Smooth muscle cell (in vitro differentiated cells): ENCODE measurements around the gene TTC5. TPM values are rescaled to one million over a fixed set of nuclear protein-coding genes. Genes with fewer than 3 reads are reported as not detected.

Experiments used
- DNase-seq: peaks from one replicate; lab custom pipeline; 2025; ENCODE audit not compliant: unreplicated experiment; lab: John Stamatoyannopoulos, UW
- H2AFZ ChIP-seq: fragments of 200-600 bp; sonication (generic); 2 replicates; pipeline ENCODE4 v1.6.0; 2016; ENCODE audit warnings: antibody characterized with exemption, low read depth, mild to moderate bottlenecking
- H3F3A ChIP-seq: fragments of 200-600 bp; sonication (generic); 2 replicates; pipeline ENCODE4 v1.6.0; 2017; ENCODE audit warnings: antibody characterized with exemption, low read depth
- H3K27ac ChIP-seq: fragments of 200-600 bp; sonication (generic); 2 replicates; pipeline ENCODE4 v1.5.1; 2016; ENCODE audit warnings: low read depth, mild to moderate bottlenecking
- H3K27me3 ChIP-seq: fragments of 200-600 bp; sonication (generic); 2 replicates; pipeline ENCODE4 v1.6.1; 2016; ENCODE audit warnings: low read depth, mild to moderate bottlenecking
- H3K36me3 ChIP-seq: fragments of 200-600 bp; sonication (generic); 2 replicates; pipeline ENCODE4 v1.5.1; 2016; ENCODE audit warnings: low read depth
- H3K4me1 ChIP-seq: fragments of 200-600 bp; sonication (generic); 2 replicates; pipeline ENCODE4 v1.5.1; 2016; ENCODE audit warnings: low read depth
- H3K4me2 ChIP-seq: fragments of 200-600 bp; sonication (generic); 2 replicates; pipeline ENCODE4 v1.6.0; 2016; ENCODE audit warnings: mild to moderate bottlenecking
- H3K4me3 ChIP-seq: fragments of 200-600 bp; sonication (generic); 2 replicates; pipeline ENCODE4 v1.5.1; 2016; ENCODE audit warnings: mild to moderate bottlenecking
- H3K79me2 ChIP-seq: fragments of 200-600 bp; sonication (generic); 2 replicates; pipeline ENCODE4 v1.6.0; 2016; ENCODE audit warnings: low read depth, mild to moderate bottlenecking
- H3K9ac ChIP-seq: fragments of 200-600 bp; sonication (generic); 2 replicates; pipeline ENCODE4 v1.6.0; 2016; ENCODE audit warnings: low read depth
- H3K9me3 ChIP-seq: fragments of 200-600 bp; sonication (generic); replicated peaks from 2 replicates; pipeline ENCODE4 v1.5.1; 2016; ENCODE audit warnings: low read depth
- H4K20me1 ChIP-seq: fragments of 200-600 bp; sonication (generic); 2 replicates; pipeline ENCODE4 v1.6.0; 2016; ENCODE audit warnings: low read depth
- WGBS: methylation state at CpG from one replicate; pipeline ENCODE4 v1.1.7; 2016; ENCODE audit warnings: low lambda C conversion rate; 5-methylcytosine and 5-hydroxymethylcytosine counted together
- polyA plus RNA-seq: library from polyadenylated mRNA; unstranded; fragments of >200 nt; fragmentation: Nextera tagmentation; extraction: Ambion mirVana; gene quantifications from 2 replicates; pipeline ENCODE4 v1.2.1, GENCODE V29; 2016
- total RNA-seq: library from RNA; depleted of rRNA; stranded (reverse); fragments of >200 nt; gene quantifications from 2 replicates; pipeline ENCODE4 v1.2.3, GENCODE V29; 2014
- TF ChIP-seq, protein P1 (sequence below): fragments of 200-600 bp; sonication (generic); IDR thresholded peaks from 2 replicates; pipeline ENCODE4 v1.5.1; 2017; ENCODE audit warnings: borderline replicate concordance, mild to moderate bottlenecking, antibody characterized with exemption; ENCODE audit not compliant: insufficient read depth, poor library complexity, severe bottlenecking

TTC5 gene
- total and polyA plus RNA-seq, 2 experiments from 2014 or later = 13.4 to 18.7 TPM

- DNase-seq = no peak
- 100% methylated on average over 1 of the region's 1 CpG for WGBS
- H3K4me3 ChIP-seq = no peak overlapping the region
- H3K27ac ChIP-seq = no peak overlapping the region
- no peaks in the 10 kb centered on the region for H4K20me1 ChIP-seq
- H3K27me3 ChIP-seq = no peaks in the 10 kb centered on the region
- H3K4me1 ChIP-seq = peaks cover 10% of the 10 kb centered on the region
- H3K9ac ChIP-seq = no peak overlapping the region
- no peak overlapping the region for H3K4me2 ChIP-seq
- H3K36me3 ChIP-seq = peaks cover 3% of the 10 kb centered on the region
- TF ChIP-seq, protein P1, sequence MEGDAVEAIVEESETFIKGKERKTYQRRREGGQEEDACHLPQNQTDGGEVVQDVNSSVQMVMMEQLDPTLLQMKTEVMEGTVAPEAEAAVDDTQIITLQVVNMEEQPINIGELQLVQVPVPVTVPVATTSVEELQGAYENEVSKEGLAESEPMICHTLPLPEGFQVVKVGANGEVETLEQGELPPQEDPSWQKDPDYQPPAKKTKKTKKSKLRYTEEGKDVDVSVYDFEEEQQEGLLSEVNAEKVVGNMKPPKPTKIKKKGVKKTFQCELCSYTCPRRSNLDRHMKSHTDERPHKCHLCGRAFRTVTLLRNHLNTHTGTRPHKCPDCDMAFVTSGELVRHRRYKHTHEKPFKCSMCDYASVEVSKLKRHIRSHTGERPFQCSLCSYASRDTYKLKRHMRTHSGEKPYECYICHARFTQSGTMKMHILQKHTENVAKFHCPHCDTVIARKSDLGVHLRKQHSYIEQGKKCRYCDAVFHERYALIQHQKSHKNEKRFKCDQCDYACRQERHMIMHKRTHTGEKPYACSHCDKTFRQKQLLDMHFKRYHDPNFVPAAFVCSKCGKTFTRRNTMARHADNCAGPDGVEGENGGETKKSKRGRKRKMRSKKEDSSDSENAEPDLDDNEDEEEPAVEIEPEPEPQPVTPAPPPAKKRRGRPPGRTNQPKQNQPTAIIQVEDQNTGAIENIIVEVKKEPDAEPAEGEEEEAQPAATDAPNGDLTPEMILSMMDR = no peak
- H3K79me2 ChIP-seq = peaks cover 12% of the 10 kb centered on the region
- H3F3A ChIP-seq = peaks cover 8% of the 10 kb centered on the region
- H3K9me3 ChIP-seq = no peaks in the 10 kb centered on the region
- H2AFZ ChIP-seq = no peak overlapping the region
These were observed 41.0 kb upstream of the TTC5 start for GRCh38 chr14:20346713-20347112.

GRCh38 chr14:20345366-20345765, 39.6 kb upstream of the TTC5 start:
- Histone ChIP-seq H3K4me3 (no peak overlapping the region), H3K9ac (no peak overlapping the region), H4K20me1 (no peaks in the 10 kb centered on the region), H3K9me3 (no peaks in the 10 kb centered on the region), H3K4me2 (no peak overlapping the region), H3K27ac (peak overlapping the region; percentile 23), H3F3A (peaks cover 10% of the 10 kb centered on the region), H3K4me1 (peaks cover 12% of the 10 kb centered on the region), H3K79me2 (peaks cover 12% of the 10 kb centered on the region), H3K36me3 (peaks cover 1% of the 10 kb centered on the region), H3K27me3 (no peaks in the 10 kb centered on the region), H2AFZ (no peak overlapping the region)
- DNase-seq = no peak
- 92% methylated on average over 1 of the region's 1 CpG for WGBS
- TF ChIP-seq, protein P1 = no peak

DNA sequence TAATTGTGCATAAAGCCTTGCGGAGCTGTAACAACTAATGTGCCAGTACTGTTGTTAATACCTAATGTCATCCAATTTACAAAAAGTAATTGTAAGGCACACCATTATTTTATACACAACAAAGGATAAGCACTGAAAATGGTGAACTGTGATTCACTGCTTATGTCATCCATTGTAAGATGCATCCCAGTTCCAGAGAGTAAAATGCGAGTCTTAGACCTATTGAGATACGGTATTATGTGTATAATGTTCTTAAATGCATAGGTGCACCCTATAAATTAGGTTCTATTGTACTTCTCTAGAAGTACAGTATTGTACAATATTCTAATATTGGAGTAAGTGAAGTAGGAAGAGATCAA, 38.1 kb upstream of the TTC5 start:
- 4% methylated on average over 3 of the region's 3 CpGs for WGBS
- DNase-seq = no peak
- TF ChIP-seq, protein P1 = no peak
- peaks cover 12% of the 10 kb centered on the region for H3K79me2 ChIP-seq
- H3K27ac ChIP-seq = peak overlapping the region; percentile 90
- H3K4me2 ChIP-seq = peak overlapping the region; percentile 95
- H3K9ac ChIP-seq = peak overlapping the region; percentile 96
- no peaks in the 10 kb centered on the region for H3K27me3 ChIP-seq
- H3K36me3 ChIP-seq = no peaks in the 10 kb centered on the region
- peaks cover 12% of the 10 kb centered on the region for H3K4me1 ChIP-seq
- H2AFZ ChIP-seq = peak overlapping the region; percentile 90
- no peaks in the 10 kb centered on the region for H3K9me3 ChIP-seq
- peaks cover 10% of the 10 kb centered on the region for H3F3A ChIP-seq
- no peaks in the 10 kb centered on the region for H4K20me1 ChIP-seq
- H3K4me3 ChIP-seq = peak overlapping the region; percentile 91

DNA sequence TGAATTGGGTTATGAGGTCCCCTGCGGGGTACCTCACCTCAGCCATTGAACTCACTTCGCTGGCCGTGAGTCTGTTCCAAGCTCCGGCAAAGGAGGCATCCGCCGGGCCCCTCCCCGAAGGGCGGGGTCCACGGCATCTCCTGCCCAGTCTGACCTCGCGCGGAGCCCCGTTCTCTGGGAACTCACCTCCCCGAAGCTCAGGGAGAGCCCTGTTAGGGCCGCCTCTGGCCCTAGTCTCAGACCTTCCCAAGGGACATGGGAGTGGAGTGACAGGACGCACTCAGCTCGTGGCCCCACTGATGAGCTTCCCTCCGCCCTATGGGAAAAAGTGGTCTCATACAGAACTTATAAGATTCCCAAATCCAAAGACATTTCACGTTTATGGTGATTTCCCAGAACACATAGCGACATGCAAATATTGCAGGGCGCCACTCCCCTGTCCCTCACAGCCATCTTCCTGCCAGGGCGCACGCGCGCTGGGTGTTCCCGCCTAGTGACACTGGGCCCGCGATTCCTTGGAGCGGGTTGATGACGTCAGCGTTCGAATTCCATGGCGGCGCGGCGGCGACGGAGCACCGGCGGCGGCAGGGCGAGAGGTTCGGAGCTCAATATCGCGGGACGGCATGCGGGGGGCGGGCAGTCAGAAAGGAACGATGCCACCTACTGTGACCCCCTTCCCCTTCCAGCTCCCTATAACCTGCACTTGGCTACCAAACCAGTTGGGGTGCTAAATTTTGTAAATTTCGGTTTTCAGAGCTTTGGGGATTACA, 37.5 kb upstream of the TTC5 start, which contains the start of gene PARP2:
TSS of gene PARP2 (plus strand) at position 544 of the 770 bp plus-strand sequence. CDS start at position 551, 7 bp downstream.
- H3K79me2 ChIP-seq = peaks cover 12% of the 10 kb centered on the region
- peak; percentile 96 for DNase-seq
- peak within 1 kb of the TSS; percentile 96 for H3K9ac ChIP-seq
- WGBS = under 1% methylated on average over 50 of the region's 50 CpGs
- TF ChIP-seq, protein P1 = no peak
- H3K4me1 ChIP-seq = peaks cover 12% of the 10 kb centered on the region
- H3K27ac ChIP-seq = peak within 1 kb of the TSS; percentile 90
- no peaks in the 10 kb centered on the region for H4K20me1 ChIP-seq
- H3K36me3 ChIP-seq = no peaks in the 10 kb centered on the region
- H2AFZ ChIP-seq = peak within 1 kb of the TSS; percentile 95
- peaks cover 10% of the 10 kb centered on the region for H3F3A ChIP-seq
- H3K27me3 ChIP-seq = no peaks in the 10 kb centered on the region
- H3K9me3 ChIP-seq = no peaks in the 10 kb centered on the region
- H3K4me2 ChIP-seq = peak within 1 kb of the TSS; percentile 95
- peak within 1 kb of the TSS; percentile 91 for H3K4me3 ChIP-seq
